MG63 (cell line): ENCODE data around the gene C12orf76. TPM values are rescaled to one million over a fixed set of nuclear protein-coding genes. Genes with fewer than 3 reads are reported as not detected.
A peak's percentile ranks its signal among the peaks of the same experiment; 100 is the strongest.
"Not testable (repeated sequence)": the region's sequence is repeated elsewhere in the genome, so short reads cannot be mapped to it uniquely, and the experiment has no call there.

Source experiments
- DNase-seq: peaks from one replicate; pipeline ENCODE4 v3.0.0-alpha.2; 2020
- H3K27me3 ChIP-seq: fragments of 250-450 bp; sonication (Bioruptor Pico); 2 replicates; pipeline ENCODE4 v1.5.1; 2020; ENCODE audit warnings: mild to moderate bottlenecking, moderate library complexity
- H3K36me3 ChIP-seq: fragments of 250-450 bp; sonication (Bioruptor Pico); 2 replicates; pipeline ENCODE4 v1.5.1; 2020; ENCODE audit warnings: mild to moderate bottlenecking, moderate library complexity
- H3K4me3 ChIP-seq: fragments of 250-450 bp; sonication (Bioruptor Pico); 2 replicates; pipeline ENCODE4 v1.5.1; 2020; ENCODE audit warnings: mild to moderate bottlenecking, moderate library complexity
- H3K9me3 ChIP-seq: fragments of 250-450 bp; sonication (Bioruptor Pico); 2 replicates; pipeline ENCODE4 v1.5.1; 2020; ENCODE audit warnings: mild to moderate bottlenecking, moderate library complexity
- total RNA-seq: library from RNA; depleted of rRNA; stranded (reverse); fragments of >200 nt; shearing (Covaris generic); gene quantifications from 2 replicates; pipeline ENCODE4 v1.2.3, GENCODE V29; 2014; ENCODE audit warnings: low replicate concordance

C12orf76 gene
- total RNA-seq, 1 experiment from 2014 or later: 8.3 TPM

- DNase-seq: peak; percentile 71
- Histone ChIP-seq H3K4me3 (no peak overlapping the region), H3K9me3 (no peaks in the 10 kb centered on the region), H3K36me3 (peaks cover 64% of the 10 kb centered on the region), H3K27me3 (no peaks in the 10 kb centered on the region)
Measured at GRCh38 chr12:110039085-110039807, 9.1 kb downstream of the C12orf76 start.

- H3K36me3 ChIP-seq: peaks cover 65% of the 10 kb centered on the region
- H3K9me3 ChIP-seq: no peaks in the 10 kb centered on the region
- no peak overlapping the region for H3K4me3 ChIP-seq
- DNase-seq: no peak
- no peaks in the 10 kb centered on the region for H3K27me3 ChIP-seq
Measured at GRCh38 chr12:110038741-110039084, 9.6 kb downstream of the C12orf76 start.

- no peaks in the 10 kb centered on the region for H3K27me3 ChIP-seq
- no peak overlapping the region for H3K4me3 ChIP-seq
- no peaks in the 10 kb centered on the region for H3K9me3 ChIP-seq
- peaks cover 71% of the 10 kb centered on the region for H3K36me3 ChIP-seq
- no peak for DNase-seq
Measured at GRCh38 chr12:110037315-110037714, 11.0 kb downstream of the C12orf76 start.

- no peak for DNase-seq
- Histone ChIP-seq H3K9me3 (no peaks in the 10 kb centered on the region; the same call in 1 of the 2 replicates), H3K27me3 (no peaks in the 10 kb centered on the region)
Measured at GRCh38 chr12:110035534-110036104, 12.7 kb downstream of the C12orf76 start.

GRCh38 chr12:110033888-110034287 is 14.4 kb downstream of the C12orf76 start:
- H3K36me3 ChIP-seq: peaks cover 86% of the 10 kb centered on the region

More at GRCh38 chr12:110035534-110036104, 12.7 kb downstream of the C12orf76 start:
- H3K4me3 ChIP-seq: no peak overlapping the region
- peaks cover 76% of the 10 kb centered on the region for H3K36me3 ChIP-seq

GRCh38 chr12:110029290-110029815 is 19.0 kb downstream of the C12orf76 start:
- Histone ChIP-seq H3K4me3 (no peak overlapping the region), H3K36me3 (peaks cover 80% of the 10 kb centered on the region), H3K27me3 (no peaks in the 10 kb centered on the region), H3K9me3 (no peaks in the 10 kb centered on the region; the same call in 1 of the 2 replicates)
- DNase-seq: no peak

More at GRCh38 chr12:110033888-110034287, 14.4 kb downstream of the C12orf76 start:
- no peak overlapping the region for H3K4me3 ChIP-seq
- no peak for DNase-seq
- no peaks in the 10 kb centered on the region for H3K27me3 ChIP-seq
- no peaks in the 10 kb centered on the region; the same call in 1 of the 2 replicates for H3K9me3 ChIP-seq

GRCh38 chr12:110028323-110028722 is 20.0 kb downstream of the C12orf76 start:
- Histone ChIP-seq H3K4me3 (no peak overlapping the region), H3K36me3 (peaks cover 79% of the 10 kb centered on the region), H3K9me3 (no peaks in the 10 kb centered on the region; the same call in 1 of the 2 replicates), H3K27me3 (no peaks in the 10 kb centered on the region)
- DNase-seq: no peak

- no peak for DNase-seq
- Histone ChIP-seq H3K4me3 (no peak overlapping the region), H3K9me3 (no peaks in the 10 kb centered on the region), H3K27me3 (no peaks in the 10 kb centered on the region), H3K36me3 (peaks cover 73% of the 10 kb centered on the region)
Measured at GRCh38 chr12:110024051-110024450, 24.3 kb downstream of the C12orf76 start.

- no peaks in the 10 kb centered on the region for H3K27me3 ChIP-seq
Measured at GRCh38 chr12:110023059-110023980, 25.0 kb downstream of the C12orf76 start.

GRCh38 chr12:110020956-110021355 is 27.4 kb downstream of the C12orf76 start:
- DNase-seq: no peak
- Histone ChIP-seq H3K9me3 (no peaks in the 10 kb centered on the region), H3K27me3 (no peaks in the 10 kb centered on the region), H3K36me3 (peaks cover 75% of the 10 kb centered on the region), H3K4me3 (no peak overlapping the region)

More at GRCh38 chr12:110023059-110023980, 25.0 kb downstream of the C12orf76 start:
- peak; percentile 48 for DNase-seq
- Histone ChIP-seq H3K36me3 (peaks cover 73% of the 10 kb centered on the region), H3K4me3 (no peak overlapping the region), H3K9me3 (no peaks in the 10 kb centered on the region)

- Histone ChIP-seq H3K27me3 (no peaks in the 10 kb centered on the region), H3K4me3 (no peak overlapping the region), H3K36me3 (peaks cover 82% of the 10 kb centered on the region), H3K9me3 (no peaks in the 10 kb centered on the region)
- DNase-seq: no peak
Measured at GRCh38 chr12:110015132-110015531, 33.2 kb downstream of the C12orf76 start.

- Histone ChIP-seq H3K27me3 (no peaks in the 10 kb centered on the region), H3K36me3 (peaks cover 63% of the 10 kb centered on the region), H3K9me3 (no peaks in the 10 kb centered on the region), H3K4me3 (no peak overlapping the region)
- DNase-seq: no peak
Measured at GRCh38 chr12:110012659-110013058, 35.7 kb downstream of the C12orf76 start.

GRCh38 chr12:110012137-110012536 is 36.2 kb downstream of the C12orf76 start:
- no peaks in the 10 kb centered on the region for H3K9me3 ChIP-seq
- DNase-seq: no peak
- no peak overlapping the region for H3K4me3 ChIP-seq
- no peaks in the 10 kb centered on the region for H3K27me3 ChIP-seq
- H3K36me3 ChIP-seq: peaks cover 58% of the 10 kb centered on the region

GRCh38 chr12:110010853-110011723 is 37.2 kb downstream of the C12orf76 start:
- no peak overlapping the region for H3K4me3 ChIP-seq
- H3K9me3 ChIP-seq: no peaks in the 10 kb centered on the region
- peaks cover 50% of the 10 kb centered on the region for H3K36me3 ChIP-seq
- no peaks in the 10 kb centered on the region for H3K27me3 ChIP-seq
- DNase-seq: no peak

GRCh38 chr12:110008681-110009398 is 39.5 kb downstream of the C12orf76 start:
- not testable (repeated sequence) for H3K9me3 ChIP-seq, H3K27me3 ChIP-seq, H3K4me3 ChIP-seq, DNase-seq
- peaks cover 48% of the 10 kb centered on the region for H3K36me3 ChIP-seq
